Stimulated activated naive B cell treated with anti-CD40 and anti-IgM and Interleukin-4, amounts not matched to agents 10 μg/mL and 1 μg/mL and 100 μg/mL, for 72 hours (primary cell): ENCODE measurements around the gene KCNT2.

ENCODE experiments used
- ATAC-seq, 2 donors: fragments of 150-1000 bp; cut with Tn5 transposase; replicated peaks; 2 replicates each; pipeline ENCODE4 v1.10.0; 2021; ENCODE audit warnings: moderate library complexity in 1 of 2
- DNase-seq: peaks from one replicate; pipeline ENCODE4 v3.0.0; 2021
- H3K27ac Mint-ChIP-seq: one replicate; pipeline ENCODE4 v1.8.0; 2022; ENCODE audit warnings: mild to moderate bottlenecking, mixed read lengths
- H3K27me3 Mint-ChIP-seq, 2 donors: one replicate each; pipeline ENCODE4 v1.8.0; 2022; ENCODE audit warnings: mixed read lengths in 2 of 2
- H3K36me3 Mint-ChIP-seq, 2 donors: one replicate each; pipeline ENCODE4 v1.8.0; 2022; ENCODE audit warnings: mixed read lengths in 2 of 2, mild to moderate bottlenecking in 1 of 2
- H3K4me1 Mint-ChIP-seq, 2 donors: one replicate each; pipeline ENCODE4 v1.8.0; 2022; ENCODE audit warnings: mixed read lengths in 2 of 2, mild to moderate bottlenecking in 1 of 2
- H3K4me3 Mint-ChIP-seq, 2 donors: one replicate each; pipeline ENCODE4 v1.8.0; 2022; ENCODE audit warnings: mild to moderate bottlenecking in 2 of 2, mixed read lengths in 2 of 2, moderate library complexity in 1 of 2
- H3K9me3 Mint-ChIP-seq, 2 donors: one replicate each; pipeline ENCODE4 v1.8.0; 2022; ENCODE audit warnings: mixed read lengths in 2 of 2, mild to moderate bottlenecking in 1 of 2

Gene KCNT2

DNA sequence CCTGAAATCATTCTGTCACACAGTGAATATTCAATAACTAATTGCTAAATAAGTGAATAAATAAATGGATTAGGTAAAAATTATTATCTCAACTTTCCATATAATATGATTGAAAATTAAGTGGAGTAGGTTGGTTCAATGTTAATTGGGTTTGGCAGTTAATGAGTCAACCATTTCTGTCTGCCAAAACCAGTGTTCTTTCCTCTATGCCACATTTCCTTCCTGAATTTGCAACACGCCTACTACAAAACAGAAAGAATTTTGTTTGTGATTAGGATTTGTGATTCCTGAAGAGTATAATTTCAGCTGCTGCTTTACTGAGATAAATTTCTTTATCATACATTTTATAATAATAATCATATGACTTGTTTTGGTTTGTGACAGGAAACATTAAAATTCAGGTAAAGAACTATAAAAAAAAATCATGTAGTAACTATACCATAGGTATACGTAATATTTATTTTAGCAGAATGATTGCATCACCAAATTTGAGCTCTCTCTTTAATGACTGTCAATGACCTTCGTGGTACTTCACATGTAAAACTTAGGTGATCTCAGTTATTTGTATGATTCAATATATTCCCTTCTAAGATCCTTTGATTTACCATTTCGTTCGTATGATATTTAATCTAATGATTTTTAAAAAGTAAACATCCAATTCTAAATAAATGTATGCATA, 241.3 kb downstream of the KCNT2 start:
- no peaks in the 10 kb centered on the region for H3K36me3 Mint-ChIP-seq
- ATAC-seq, result no peak
- no peaks in the 10 kb centered on the region for H3K27me3 Mint-ChIP-seq
- no peak overlapping the region for H3K4me3 Mint-ChIP-seq
- no peaks in the 10 kb centered on the region for H3K9me3 Mint-ChIP-seq
- DNase-seq, result no peak
- no peak overlapping the region for H3K27ac Mint-ChIP-seq
- no peaks in the 10 kb centered on the region for H3K4me1 Mint-ChIP-seq

DNA sequence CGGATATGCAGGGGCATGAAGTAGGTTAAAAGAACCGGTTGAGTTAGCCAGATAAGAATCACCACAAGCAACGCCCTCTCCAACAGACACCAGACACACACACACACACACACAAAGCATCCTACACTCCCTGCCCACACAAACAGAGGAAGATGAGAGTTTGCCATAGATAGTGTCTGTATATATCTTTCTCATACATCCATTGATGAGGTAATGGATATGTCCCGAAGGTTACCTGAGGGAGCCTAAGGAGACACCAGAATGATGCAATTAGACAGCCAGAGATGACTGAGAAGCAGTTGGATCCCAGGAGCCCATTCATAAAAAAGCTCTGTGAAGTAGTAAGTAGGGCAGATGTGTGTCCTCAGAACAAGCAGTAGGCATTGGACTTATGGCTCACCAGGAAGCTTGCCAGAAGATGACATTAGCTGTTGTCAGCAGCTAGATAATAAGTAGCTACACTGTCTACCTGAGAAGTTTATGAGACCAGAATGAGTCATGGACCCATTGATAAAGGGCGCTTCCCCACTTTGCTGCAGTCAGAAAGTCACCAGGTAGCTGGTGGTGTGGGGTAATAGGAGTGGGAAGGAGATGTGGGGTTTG, 247.0 kb downstream of the KCNT2 start:
- no peak overlapping the region for H3K27ac Mint-ChIP-seq
- no peaks in the 10 kb centered on the region for H3K27me3 Mint-ChIP-seq
- no peaks in the 10 kb centered on the region for H3K4me1 Mint-ChIP-seq
- no peaks in the 10 kb centered on the region for H3K36me3 Mint-ChIP-seq
- no peaks in the 10 kb centered on the region for H3K9me3 Mint-ChIP-seq
- DNase-seq (no peak), ATAC-seq (no peak)
- H3K4me3 Mint-ChIP-seq, result no peak overlapping the region

DNA sequence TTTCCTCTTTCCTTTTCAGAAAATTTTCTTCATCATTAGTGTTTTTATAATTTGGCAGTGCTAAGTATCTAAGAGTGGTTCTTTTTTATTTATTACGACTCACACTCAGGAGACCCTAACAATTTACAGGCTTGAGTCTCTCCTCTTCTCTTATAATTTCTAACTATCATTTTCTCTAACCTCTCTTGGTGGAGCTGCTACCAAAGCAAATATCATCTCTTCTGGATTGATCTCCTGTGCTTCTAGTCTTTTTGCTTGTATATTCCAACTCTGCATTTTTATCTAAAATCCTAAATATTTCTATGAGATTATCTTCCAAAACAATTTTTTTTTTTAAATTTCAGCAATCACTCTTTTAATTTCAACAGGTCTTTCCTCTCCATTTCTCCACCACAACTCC, 250.3 kb downstream of the KCNT2 start:
- H3K9me3 Mint-ChIP-seq, result no peaks in the 10 kb centered on the region
- no peak overlapping the region for H3K4me3 Mint-ChIP-seq
- H3K36me3 Mint-ChIP-seq, result no peaks in the 10 kb centered on the region
- H3K27me3 Mint-ChIP-seq, result no peaks in the 10 kb centered on the region
- no peak overlapping the region for H3K27ac Mint-ChIP-seq
- DNase-seq, result no peak
- ATAC-seq, result no peak
- H3K4me1 Mint-ChIP-seq, result no peaks in the 10 kb centered on the region

DNA sequence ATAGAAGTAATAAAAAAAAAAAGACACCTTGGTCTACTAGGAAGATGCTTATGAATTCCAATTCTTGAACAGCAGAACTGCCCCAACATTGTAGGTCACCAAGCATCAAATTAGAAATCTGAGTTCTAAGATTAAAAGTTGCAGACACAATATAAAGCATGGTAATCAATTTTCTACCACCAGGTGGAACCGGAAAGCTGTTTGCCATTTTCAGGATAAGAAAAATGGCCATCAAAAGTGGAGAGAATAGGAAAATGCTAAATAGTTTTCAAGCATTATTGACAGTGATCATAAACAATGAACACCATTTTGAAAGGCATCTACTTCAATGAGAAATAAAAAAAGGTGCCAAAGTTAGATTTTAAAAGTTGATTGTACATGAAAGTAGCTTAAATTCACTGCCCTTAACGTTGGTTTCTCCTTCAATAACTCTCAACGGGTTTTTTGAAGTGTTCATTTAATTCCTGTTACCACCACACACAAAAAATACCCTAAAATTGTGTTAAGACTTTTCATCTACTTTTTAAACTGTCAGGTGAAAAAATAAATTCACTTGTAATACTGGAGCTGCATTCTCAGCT, 252.9 kb downstream of the KCNT2 start:
- Mint-ChIP-seq H3K4me3 (no peak overlapping the region), H3K36me3 (no peaks in the 10 kb centered on the region), H3K27ac (no peak overlapping the region), H3K27me3 (no peaks in the 10 kb centered on the region), H3K4me1 (no peaks in the 10 kb centered on the region), H3K9me3 (no peaks in the 10 kb centered on the region)
- DNase-seq (no peak), ATAC-seq (no peak)

DNA sequence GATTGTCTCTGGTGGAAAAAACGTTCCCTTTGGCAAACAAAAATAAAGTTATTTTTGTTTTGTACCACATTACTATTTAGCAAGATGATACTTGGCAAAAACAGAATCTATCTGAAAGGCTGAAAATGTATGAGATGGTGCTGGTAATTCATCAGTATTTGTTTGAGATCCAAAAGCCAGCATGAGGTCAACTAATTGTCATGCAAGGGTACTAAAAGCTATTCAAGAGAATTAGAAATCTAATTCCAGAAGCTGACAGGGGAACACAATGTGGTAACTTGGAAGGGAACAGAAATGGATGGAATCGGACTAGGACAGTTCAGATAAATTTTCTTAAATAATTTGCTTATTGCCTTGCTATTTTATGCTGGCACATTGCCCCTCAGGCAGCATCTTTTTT, 263.8 kb downstream of the KCNT2 start:
- Mint-ChIP-seq H3K27me3 (no peaks in the 10 kb centered on the region), H3K36me3 (no peaks in the 10 kb centered on the region), H3K4me3 (no peak overlapping the region), H3K4me1 (no peaks in the 10 kb centered on the region), H3K9me3 (no peaks in the 10 kb centered on the region), H3K27ac (no peak overlapping the region)
- DNase-seq (no peak), ATAC-seq (no peak)

DNA sequence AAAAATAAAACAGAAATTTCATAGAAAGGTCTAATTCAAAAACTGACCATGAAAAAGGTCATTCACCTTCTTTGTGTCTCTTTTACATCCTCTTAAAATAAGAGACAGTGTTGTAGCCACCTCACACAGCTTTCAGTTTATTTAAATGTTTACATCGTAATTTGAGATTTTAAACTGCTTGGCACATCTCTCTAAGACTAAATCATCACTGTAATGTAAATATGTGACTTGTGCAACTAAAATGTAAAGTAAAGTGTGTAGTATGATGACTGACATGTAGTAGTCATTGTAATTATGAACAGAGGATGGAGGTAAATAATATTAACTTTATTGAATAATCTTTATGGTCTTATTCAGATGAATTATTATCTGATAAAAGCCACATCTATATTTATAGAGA, 283.9 kb downstream of the KCNT2 start:
- no peak for DNase-seq
- no peak overlapping the region for H3K4me3 Mint-ChIP-seq
- ATAC-seq, result no peak
- H3K9me3 Mint-ChIP-seq, result no peaks in the 10 kb centered on the region
- no peaks in the 10 kb centered on the region for H3K4me1 Mint-ChIP-seq
- no peaks in the 10 kb centered on the region for H3K27me3 Mint-ChIP-seq
- no peak overlapping the region for H3K27ac Mint-ChIP-seq
- no peaks in the 10 kb centered on the region for H3K36me3 Mint-ChIP-seq

DNA sequence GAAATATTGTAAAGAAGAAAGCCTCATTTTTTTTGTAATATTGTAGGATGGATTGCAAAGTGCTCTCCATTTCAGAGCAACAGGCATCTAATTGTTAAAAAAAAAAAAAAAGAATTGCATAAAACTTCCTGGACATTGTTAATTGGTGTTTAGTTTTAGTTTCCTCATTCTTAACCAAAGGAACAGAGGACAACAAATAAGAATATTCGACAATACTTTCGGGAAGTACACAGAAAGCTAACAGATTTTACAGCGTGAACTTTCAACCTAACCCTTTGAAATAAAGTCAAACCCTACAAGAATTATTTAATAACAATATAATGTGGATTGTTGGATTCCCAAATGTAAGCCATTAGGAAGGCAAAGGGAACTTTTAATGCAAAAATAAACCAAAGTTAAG, 284.4 kb downstream of the KCNT2 start:
- Mint-ChIP-seq H3K4me3 (no peak overlapping the region), H3K27ac (no peak overlapping the region), H3K27me3 (no peaks in the 10 kb centered on the region), H3K9me3 (no peaks in the 10 kb centered on the region), H3K4me1 (no peaks in the 10 kb centered on the region), H3K36me3 (no peaks in the 10 kb centered on the region)
- ATAC-seq (no peak), DNase-seq (no peak)

DNA sequence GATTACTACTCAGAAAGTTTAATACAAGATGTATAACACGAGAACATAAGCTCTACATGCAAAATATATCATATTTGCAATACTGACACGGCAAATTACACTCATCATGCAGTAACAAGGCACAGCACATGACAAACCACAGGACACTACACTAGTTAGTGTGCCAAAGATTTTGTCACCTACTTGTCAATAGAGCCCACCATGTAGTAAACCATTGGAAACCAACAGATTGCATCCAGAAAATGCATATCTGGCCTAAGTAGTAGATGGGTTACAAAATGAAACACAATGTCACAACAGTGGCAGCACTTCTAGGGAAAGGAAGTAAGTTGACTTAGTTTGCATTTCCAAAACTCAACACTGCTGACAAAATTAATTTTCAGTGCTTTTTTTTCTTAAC, 288.9 kb downstream of the KCNT2 start:
- no peaks in the 10 kb centered on the region for H3K27me3 Mint-ChIP-seq
- H3K27ac Mint-ChIP-seq, result no peak overlapping the region
- H3K9me3 Mint-ChIP-seq, result no peaks in the 10 kb centered on the region
- no peaks in the 10 kb centered on the region for H3K36me3 Mint-ChIP-seq
- no peak for DNase-seq
- no peak overlapping the region for H3K4me3 Mint-ChIP-seq
- no peak for ATAC-seq
- H3K4me1 Mint-ChIP-seq, result no peaks in the 10 kb centered on the region

DNA sequence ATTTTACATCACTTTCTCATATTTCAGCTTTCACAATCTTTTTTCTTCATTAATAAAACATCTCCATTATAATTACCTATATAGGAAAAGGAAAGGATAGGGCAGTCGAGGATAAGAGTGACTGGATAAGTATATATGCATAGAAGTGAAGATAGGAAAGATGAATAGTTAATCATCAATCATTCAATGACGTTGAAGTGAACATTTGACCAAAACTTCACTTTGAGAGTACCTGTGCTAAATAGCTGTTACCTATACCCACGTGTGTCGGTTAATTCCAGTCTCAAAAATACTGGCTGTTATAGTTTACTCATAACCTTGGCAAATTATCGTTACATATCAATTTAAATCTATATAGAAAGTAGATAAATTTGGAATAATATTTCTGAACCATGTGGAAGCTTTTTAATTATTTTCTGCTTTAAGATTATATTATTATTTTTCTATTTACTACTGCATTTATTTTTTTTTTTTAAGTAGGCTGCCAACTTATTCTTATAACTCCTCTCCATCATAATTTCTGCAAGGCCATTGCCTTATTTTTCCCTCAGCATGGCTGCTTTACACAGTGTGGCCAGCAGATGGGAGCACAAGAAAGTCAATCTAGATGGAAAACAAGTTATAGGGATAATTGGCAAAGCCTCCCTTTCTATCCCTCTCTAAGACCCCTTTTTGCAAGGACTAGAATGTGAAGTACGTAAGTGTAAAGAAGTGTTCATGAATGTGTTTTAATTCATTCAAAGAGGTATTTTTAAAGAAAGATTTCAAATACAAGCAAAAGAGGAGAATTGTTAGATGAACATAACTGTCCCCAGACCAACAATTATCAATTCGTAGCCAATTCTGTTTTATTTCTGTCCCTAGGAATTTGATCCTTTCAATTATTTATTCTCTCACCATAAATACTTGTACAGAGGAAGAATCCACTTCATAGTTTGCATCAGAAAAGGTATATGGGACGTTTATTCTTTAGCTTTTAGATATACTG, 290.4 kb downstream of the KCNT2 start:
- Mint-ChIP-seq H3K27me3 (no peaks in the 10 kb centered on the region), H3K4me3 (no peak overlapping the region), H3K36me3 (no peaks in the 10 kb centered on the region), H3K4me1 (no peaks in the 10 kb centered on the region), H3K27ac (no peak overlapping the region), H3K9me3 (no peaks in the 10 kb centered on the region)
- DNase-seq (no peak), ATAC-seq (no peak)

DNA sequence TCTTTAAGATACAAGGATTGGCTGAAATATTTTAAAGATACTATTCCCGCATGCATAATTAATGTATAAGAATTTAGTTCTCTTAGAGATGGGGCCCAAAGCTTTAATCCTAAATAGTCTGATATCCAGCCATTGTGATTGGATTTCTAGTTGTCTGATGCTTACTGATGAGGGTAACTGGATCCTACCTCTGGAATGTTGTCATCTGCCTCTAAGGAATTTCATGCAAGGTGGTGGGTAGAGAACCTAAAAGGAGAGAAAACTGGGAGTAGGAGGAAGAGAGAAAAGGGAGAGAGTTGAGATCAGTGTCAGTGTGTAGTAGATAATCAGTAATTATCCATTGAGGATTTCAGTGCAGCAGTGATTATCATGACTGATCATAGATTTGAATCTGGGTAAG, 295.5 kb downstream of the KCNT2 start:
- H3K27ac Mint-ChIP-seq, result no peak overlapping the region
- H3K36me3 Mint-ChIP-seq, result no peaks in the 10 kb centered on the region
- no peak for DNase-seq
- H3K9me3 Mint-ChIP-seq, result no peaks in the 10 kb centered on the region
- no peaks in the 10 kb centered on the region for H3K27me3 Mint-ChIP-seq
- no peaks in the 10 kb centered on the region for H3K4me1 Mint-ChIP-seq
- no peak for ATAC-seq
- H3K4me3 Mint-ChIP-seq, result no peak overlapping the region

DNA sequence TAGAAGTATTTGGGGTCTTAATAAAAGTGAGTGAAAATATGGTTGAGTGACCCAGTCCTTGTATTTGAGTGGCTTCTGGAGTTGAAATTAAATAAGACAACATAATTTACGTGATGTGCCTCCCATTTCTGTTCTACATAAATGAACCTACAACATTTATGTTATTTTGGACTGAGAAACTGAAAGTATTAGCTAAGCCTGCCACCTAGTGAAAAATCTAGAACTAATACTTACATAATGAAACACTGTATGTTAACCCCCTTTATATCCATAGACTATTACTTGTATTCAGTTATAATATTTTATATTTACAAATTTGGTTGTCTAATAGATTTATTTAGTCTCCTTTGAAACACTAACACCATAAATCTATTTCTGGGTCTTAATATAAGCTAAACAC, 298.9 kb downstream of the KCNT2 start:
- no peak overlapping the region for H3K27ac Mint-ChIP-seq
- no peaks in the 10 kb centered on the region for H3K27me3 Mint-ChIP-seq
- ATAC-seq (no peak), DNase-seq (no peak)
- H3K4me3 Mint-ChIP-seq, result no peak overlapping the region
- no peaks in the 10 kb centered on the region for H3K36me3 Mint-ChIP-seq
- no peaks in the 10 kb centered on the region for H3K9me3 Mint-ChIP-seq
- H3K4me1 Mint-ChIP-seq, result no peaks in the 10 kb centered on the region

DNA sequence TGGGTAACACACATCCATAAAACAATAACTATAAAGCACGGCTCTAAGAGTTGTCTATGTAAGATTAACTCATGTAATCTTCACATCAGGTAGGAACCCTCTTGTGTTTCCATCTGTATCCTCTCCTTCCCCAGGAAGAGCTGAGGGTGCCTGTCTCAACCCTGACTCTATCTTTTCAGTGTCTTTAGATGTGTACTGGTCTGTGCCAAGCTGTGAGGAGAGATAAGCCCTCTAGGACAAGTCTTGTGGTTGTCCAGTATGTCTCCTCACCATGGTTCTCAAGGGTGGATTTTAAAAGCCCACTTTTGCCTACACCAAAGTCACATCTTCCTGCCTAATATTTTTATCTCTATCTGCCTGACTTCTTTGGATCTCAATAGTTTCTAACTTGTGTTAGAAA, 300.1 kb downstream of the KCNT2 start:
- Mint-ChIP-seq H3K27me3 (no peaks in the 10 kb centered on the region), H3K4me1 (no peaks in the 10 kb centered on the region), H3K4me3 (no peak overlapping the region), H3K27ac (no peak overlapping the region), H3K9me3 (no peaks in the 10 kb centered on the region), H3K36me3 (no peaks in the 10 kb centered on the region)
- ATAC-seq, result no peak
- no peak for DNase-seq

DNA sequence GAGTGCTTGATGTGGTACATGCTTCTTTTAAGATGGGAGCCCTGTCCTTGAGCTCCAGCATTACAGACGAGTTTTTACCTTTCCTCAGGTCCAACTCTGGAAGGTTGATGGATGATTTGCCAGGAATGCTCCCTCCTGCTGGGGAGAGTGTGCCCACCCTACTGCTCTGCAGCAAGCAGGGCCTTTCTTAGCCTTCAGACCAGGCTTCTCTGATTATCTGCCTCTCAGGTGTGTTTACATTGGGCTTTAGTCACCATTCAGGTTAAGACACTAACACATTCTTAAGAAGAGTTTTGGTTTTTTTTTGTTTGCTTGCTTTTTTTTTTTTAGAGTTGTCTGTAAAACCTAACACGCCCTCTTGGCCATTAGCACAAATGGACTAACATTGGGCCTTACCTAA, 301.8 kb downstream of the KCNT2 start:
- H3K27ac Mint-ChIP-seq, result no peak overlapping the region
- no peak for ATAC-seq
- H3K9me3 Mint-ChIP-seq, result no peaks in the 10 kb centered on the region
- no peak overlapping the region for H3K4me3 Mint-ChIP-seq
- no peaks in the 10 kb centered on the region for H3K4me1 Mint-ChIP-seq
- H3K27me3 Mint-ChIP-seq, result no peaks in the 10 kb centered on the region
- H3K36me3 Mint-ChIP-seq, result no peaks in the 10 kb centered on the region
- DNase-seq, result no peak

DNA sequence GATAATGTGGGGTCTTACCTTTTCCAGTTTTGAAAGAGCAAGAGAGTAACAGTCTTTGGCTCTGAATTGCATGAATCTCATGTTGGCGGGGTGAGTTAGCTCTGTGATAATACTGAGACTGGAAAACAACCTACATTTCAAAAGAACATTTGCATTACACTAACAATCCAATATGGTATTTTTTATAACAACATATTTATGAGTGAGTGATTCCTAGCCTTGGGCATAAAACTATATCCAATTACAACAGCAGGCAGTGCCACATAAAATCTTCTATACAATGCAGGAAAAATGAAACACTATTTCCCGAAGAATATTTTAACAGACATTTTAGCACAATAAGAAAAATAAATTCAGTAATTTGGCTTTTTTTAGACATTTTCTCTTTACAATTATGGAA, 303.0 kb downstream of the KCNT2 start:
- no peak overlapping the region for H3K27ac Mint-ChIP-seq
- DNase-seq (no peak), ATAC-seq (no peak)
- H3K27me3 Mint-ChIP-seq, result no peaks in the 10 kb centered on the region
- H3K4me1 Mint-ChIP-seq, result no peaks in the 10 kb centered on the region
- no peaks in the 10 kb centered on the region for H3K9me3 Mint-ChIP-seq
- H3K36me3 Mint-ChIP-seq, result no peaks in the 10 kb centered on the region
- no peak overlapping the region for H3K4me3 Mint-ChIP-seq

DNA sequence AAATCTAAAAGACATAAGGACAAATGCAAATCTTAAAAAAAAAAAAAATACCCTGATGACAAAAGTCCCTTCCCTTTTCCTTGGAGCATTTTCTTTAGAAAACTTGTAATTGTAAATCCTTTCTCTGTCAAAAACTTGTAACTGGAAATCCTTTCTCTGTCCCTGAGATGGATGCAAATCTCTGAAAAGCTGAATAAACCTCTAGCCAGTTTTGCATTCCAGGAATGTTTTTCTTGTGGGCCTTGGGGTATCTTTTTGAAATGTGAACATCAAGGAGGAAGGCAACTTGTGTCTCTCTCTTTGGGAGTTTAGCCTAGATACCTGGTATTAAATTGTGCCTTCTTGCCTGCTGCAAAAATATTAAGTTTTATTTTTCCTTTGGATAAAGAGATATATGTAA, 305.3 kb downstream of the KCNT2 start:
- H3K9me3 Mint-ChIP-seq, result no peaks in the 10 kb centered on the region
- H3K27ac Mint-ChIP-seq, result no peak overlapping the region
- no peak overlapping the region for H3K4me3 Mint-ChIP-seq
- H3K27me3 Mint-ChIP-seq, result no peaks in the 10 kb centered on the region
- no peaks in the 10 kb centered on the region for H3K36me3 Mint-ChIP-seq
- DNase-seq, result no peak
- no peak for ATAC-seq
- H3K4me1 Mint-ChIP-seq, result no peaks in the 10 kb centered on the region
